Activated CD8-positive, alpha-beta memory T cell treated with anti-CD3 and anti-CD28 coated beads, Interleukin-2, amount 50 U/mL, for 24 hours (primary cell): ENCODE data around the gene GAMT.

Experiments used
- DNase-seq: peaks from one replicate; pipeline ENCODE4 v3.0.0-alpha.2; 2020; ENCODE audit errors: extremely low read depth

Gene GAMT

GRCh38 chr19:1418951-1419738 lies 17.8 kb upstream of the GAMT start:
- DNase-seq: no peak

GRCh38 chr19:1418496-1418775 lies 17.1 kb upstream of the GAMT start:
- DNase-seq: no peak

- no peak for DNase-seq
Measured at GRCh38 chr19:1417681-1418495, 16.5 kb upstream of the GAMT start.

GRCh38 chr19:1417145-1417544 lies 15.8 kb upstream of the GAMT start:
- DNase-seq: no peak

- no peak for DNase-seq
Measured at GRCh38 chr19:1416014-1416841, 14.9 kb upstream of the GAMT start.

- no peak for DNase-seq
Measured at GRCh38 chr19:1412995-1413800, 11.9 kb upstream of the GAMT start.

- DNase-seq: no peak
Measured at GRCh38 chr19:1412323-1412923, 11.1 kb upstream of the GAMT start.

GRCh38 chr19:1411255-1412191 lies 10.2 kb upstream of the GAMT start:
- DNase-seq: no peak

GRCh38 chr19:1410789-1411188 lies 9.4 kb upstream of the GAMT start:
- DNase-seq: no peak

GRCh38 chr19:1410136-1410786 lies 8.9 kb upstream of the GAMT start:
- DNase-seq: no peak

- DNase-seq: no peak
Measured at GRCh38 chr19:1409204-1410005, 8.1 kb upstream of the GAMT start.

GRCh38 chr19:1408300-1409203 lies 7.2 kb upstream of the GAMT start:
- no peak for DNase-seq

GRCh38 chr19:1407528-1408299 lies 6.4 kb upstream of the GAMT start, which contains the start of gene DAZAP1:
Gene DAZAP1, plus strand, starts transcription at chr19:1407586. Its CDS starts 188 bp downstream, at chr19:1407774.
- no peak for DNase-seq

GRCh38 chr19:1406774-1407527 lies 5.6 kb upstream of the GAMT start:
- DNase-seq: peak; percentile 97

- no peak for DNase-seq
Measured at GRCh38 chr19:1402411-1403070, 1.2 kb upstream of the GAMT start.

- DNase-seq: no peak
Measured at GRCh38 chr19:1401889-1402217, 511 bp upstream of the GAMT start.
